ENCODE measurements around the gene ZFPM1.
A peak's percentile ranks its signal among the peaks of the same experiment; 100 is the strongest.

Gene ZFPM1

DNA sequence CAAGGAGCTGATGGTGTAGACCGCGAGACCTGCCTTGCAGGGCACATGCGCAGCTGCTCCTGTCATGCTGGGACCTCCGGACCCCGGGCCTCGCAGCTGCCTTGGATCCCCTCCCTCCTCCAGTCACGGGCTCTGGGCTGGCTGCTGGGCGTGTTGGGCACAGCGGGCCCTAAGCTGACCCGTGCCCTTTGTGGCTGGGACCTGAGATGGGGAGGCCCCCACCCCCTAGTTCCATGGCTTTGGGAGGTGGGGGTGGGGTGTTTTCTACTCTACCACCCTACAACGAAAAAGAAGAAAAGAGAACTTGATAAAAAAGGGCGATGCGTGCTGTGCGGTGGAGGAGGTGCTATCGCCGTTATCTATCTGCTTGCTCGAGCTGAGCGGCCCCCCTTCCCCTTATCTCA is 14.5 kb downstream of the ZFPM1 start:
- no peak for DNase-seq

DNA sequence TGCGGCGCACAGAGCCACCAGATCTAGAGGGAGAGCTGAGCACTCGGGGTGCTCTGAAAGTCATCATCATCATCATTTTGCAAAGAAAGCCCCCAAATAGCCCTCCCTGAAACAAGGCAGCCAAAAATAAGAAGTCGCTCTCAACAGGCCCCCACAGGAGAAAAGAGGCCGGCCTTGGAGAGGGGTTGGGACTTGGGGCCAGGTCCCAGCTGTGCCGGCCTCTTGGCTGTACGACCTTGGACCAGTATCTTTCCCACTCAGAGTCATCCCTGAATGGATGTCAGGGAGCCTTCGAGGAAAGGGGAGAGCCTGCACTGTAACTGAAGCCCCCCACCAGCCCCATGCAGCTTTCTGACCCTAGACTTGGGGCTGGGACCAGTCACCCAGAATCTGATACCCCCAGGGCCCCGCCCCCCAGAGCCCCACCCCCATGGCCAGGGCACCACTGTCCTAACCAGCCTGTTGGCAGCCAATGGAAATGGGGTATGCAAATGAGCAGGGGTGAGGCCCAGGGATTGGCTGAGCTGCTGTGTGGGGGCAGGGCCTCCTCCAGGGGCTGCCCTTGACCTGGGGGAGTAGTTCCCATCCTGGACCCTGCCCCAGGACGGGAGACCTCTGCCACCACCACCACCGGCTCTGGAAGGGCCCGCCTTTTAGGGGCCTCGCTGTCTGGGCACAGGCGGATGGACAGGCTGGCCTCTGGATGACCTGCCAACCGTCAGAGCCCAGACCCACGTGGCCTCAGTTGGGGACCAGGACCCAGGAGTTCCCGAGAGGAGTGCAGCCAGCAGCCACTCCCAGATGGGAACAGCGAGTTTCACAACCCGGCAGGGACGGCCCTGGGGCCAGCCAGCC is 15.4 kb downstream of the ZFPM1 start:
- DNase-seq, result peak in 1 of 2 donors; percentile 39

DNA sequence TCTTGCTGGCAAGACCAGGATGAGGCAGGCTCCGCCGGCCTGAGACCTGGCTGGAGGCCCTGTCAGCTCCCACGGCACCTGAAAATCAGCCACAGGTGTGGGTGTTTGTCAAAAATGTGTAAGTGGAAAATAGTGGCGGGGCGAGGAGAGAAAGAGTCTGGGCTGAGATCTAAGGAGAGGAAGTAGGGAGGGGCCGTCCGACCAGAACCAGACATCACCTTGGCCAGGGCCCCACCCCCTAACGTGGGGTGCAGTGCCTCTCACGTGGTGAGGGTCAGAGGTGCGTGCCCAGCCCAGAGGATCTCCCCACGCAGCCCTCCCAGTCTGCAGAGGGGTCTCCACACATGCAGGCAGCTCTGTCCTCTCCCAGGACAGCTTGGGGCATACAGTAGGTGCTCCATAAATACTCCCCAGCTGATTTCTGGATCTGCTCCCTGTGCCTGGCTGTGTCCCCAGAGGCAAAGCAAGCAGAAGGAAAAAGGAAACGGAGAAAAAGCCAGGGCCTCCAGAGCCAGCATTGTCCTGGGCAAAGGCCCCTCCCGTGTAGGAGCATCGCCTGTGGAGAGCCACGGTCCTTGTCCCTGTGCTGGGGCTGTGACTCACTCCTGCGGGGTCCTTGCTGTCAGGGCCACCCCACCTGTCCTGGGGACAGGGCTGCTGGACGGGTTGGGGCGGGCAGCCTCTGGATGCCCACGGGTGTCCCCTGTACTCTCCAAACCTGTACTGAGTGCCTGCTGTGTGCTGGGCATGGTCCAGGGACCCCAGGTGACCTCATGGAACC is 16.7 kb downstream of the ZFPM1 start:
- DNase-seq, result peak; percentile 66 to 70

DNA sequence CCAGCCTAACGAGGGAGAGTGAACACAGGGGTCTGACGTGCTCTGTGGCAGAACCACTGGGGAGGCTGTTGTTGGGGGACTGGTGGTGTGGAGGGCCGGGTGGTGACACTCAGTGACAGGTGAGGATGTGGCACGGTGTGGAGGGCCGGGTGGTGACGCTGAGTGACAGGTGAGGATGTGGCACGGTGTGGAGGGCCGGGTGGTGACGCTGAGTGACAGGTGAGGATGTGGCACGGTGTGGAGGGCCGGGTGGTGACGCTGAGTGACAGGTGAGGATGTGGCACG is 17.3 kb downstream of the ZFPM1 start:
- peak; percentile 61 to 62 for DNase-seq

DNA sequence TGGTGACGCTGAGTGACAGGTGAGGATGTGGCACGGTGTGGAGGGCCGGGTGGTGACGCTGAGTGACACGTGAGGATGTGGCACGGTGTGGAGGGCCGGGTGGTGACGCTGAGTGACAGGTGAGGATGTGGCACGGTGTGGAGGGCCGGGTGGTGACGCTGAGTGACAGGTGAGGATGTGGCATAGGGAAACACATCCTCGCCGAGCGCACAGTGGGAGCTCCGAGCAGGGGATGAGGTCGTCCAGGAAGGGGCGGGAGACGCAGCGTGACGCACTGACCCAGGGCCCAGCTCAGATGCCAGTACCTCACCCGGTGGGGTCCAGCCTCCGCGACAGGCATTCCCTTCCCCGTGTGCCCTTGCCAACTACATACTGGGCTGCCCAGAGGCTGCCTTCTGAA is 17.6 kb downstream of the ZFPM1 start:
- peak; percentile 54 to 64 for DNase-seq

DNA sequence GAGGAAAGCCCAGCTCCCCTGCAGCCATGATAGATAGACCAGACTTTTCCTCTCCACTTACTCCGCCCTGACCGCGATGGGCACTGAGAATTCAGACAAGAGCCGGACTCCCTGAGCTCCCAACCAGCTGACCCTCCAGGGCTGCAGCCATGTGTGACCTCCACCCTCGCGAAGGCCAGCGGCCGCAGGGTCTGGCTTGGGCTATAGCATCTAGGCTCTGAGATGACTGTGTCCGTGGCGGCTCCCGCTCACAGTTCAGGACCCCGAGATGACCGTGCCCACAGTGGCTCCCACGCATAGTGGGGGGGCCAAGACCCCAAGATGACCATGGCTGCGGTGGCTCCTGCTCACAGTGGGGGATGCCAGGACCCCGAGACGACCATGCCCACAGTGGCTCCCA is 18.0 kb downstream of the ZFPM1 start:
- DNase-seq, result no peak

DNA sequence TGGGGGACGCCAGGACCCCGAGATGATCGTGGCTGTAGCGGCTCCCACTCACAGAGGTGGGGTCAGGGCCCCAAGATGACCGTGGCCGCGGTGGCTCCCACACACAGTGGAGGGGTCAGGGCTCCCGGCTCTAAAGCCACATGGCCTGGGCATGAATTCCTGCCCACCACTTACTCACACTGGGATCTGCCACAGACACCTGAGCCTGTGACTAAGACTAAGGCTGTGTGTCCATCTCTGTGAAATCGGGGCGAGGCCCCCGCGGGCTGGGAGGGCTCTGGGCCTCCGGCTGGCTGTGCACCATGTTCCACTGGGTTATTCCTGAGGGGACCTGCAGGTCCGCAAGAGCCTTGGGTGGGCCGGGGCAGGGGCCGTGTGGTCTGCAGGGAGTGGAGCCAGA is 18.5 kb downstream of the ZFPM1 start:
- no peak for DNase-seq

DNA sequence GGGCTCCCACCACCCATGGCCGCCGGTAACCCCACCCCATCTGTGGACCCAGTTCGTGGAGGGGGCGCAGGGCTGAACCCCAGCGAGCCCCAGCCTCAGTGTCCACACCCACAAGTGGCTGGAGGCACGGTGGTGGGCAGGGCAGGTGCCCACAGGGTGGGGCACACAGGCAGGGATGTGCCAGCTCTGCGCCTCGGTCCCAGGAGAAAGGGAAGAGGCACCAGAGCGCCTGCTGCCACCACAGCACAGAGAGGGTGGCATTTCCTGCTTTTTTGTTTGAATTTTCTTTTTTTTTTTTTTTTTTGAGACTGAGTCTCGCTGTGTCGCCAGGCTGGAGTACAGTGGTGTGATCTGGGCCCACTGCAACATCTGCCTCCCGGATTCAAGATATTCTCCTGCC is 19.0 kb downstream of the ZFPM1 start:
- DNase-seq, result no peak

DNA sequence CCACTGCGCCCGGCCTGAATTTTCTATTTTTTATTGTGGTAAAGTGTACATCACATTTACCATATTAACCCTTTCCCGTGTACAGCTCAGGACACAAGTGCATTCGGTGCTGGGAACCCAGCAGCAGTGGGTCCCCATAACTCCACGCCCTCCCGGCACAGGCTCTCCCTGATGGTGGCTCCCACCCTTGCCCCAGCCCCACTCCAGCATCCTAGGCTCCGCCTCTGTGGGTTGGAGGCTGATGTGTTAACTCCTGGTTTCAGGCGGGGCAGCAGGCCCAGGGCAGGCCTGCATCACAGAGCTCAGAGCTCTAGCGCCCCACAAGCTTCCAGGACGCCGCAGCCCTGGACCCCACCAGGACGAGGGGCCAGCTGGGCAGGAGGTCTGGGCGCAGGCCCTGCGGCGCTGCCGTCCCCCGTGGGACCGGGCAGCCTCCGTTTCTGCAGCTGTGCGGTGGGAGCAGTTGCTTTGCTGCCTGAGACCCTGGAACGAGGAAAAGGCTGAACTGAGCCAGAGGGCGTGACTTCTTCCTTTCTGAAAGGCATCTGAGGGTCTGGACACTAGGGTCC is 19.6 kb downstream of the ZFPM1 start:
- no peak for DNase-seq

DNA sequence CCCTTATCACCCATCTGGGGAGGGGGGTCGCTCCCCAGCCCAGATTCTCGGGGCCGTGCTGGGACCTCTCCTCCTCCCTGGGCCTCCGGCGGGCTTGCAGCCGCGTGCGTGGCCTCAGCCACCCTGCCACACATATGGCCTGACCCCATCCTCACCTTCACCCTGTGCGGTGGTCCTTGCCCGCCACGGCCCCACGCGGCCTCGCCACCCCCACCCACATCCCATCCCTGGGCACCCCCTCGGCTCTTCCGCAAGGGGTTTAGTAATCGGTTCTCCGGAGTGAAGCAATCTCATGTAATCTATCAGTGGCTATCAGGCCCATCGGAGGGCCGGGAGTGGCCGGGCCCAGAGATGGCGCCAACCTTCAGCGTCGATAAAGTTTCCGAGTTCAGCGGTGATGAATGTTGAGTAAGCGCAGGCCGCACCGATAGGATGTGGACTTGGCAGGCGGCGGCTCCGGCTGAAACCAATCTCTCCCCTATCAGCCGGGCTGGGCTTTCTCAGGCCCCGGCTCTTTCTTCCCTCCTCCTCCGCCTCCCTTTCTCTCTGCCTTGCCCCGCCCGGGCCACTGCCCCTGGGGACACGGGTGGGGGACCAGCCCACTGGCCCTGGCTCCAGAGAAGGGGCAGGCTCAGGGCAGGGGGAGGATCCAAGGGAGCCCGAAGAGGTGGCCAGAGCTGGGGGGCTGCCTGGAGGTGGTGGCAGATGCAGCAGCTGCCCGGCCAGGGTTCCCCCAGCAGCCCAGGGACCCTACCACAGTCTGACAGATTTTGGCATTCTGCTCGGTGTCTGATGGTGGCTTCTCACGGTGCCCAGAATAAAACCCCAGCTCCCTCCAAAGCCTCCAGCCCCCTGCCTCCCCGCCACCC is 20.8 kb downstream of the ZFPM1 start:
- DNase-seq, result no peak

DNA sequence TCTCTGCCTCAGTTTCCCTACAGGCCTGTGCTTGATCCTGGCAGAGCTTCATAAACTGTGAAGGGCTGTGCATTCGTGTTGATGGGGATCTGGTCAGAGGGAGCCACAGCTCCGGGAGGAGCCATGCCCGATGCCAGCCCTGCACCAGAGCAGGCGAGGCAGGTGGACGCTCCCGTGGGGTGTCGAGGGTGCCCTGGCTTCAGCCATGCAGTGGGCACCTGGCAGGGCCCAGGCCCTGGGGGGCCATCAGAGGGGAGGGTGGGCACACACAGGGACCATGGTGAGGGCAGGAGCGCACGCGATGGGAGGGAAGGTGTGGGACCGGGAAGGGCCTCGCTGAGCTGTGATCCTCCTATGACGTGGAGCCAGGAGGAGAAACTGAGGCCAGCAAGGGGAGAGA is 22.0 kb downstream of the ZFPM1 start:
- DNase-seq, result no peak

DNA sequence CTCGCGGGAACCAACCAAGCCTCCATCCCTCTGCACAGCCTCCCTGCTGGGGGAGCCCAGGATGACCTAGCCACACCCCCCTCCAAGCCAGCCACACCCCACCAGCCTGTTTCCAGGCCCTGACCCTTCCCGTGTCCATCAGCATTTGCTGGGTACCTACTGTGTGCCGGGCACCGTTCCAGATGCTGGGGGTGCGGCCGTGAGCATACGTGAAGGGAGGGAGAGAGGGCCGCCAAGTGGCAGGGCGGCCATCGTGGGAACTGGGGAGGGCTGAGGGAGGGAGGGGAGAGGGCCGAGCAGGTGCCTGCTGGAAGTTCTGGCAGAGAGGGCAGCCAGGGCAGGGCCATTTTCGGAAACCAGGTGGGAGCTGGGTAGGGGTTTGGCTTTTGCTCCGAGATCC is 23.1 kb downstream of the ZFPM1 start:
- DNase-seq, result no peak

DNA sequence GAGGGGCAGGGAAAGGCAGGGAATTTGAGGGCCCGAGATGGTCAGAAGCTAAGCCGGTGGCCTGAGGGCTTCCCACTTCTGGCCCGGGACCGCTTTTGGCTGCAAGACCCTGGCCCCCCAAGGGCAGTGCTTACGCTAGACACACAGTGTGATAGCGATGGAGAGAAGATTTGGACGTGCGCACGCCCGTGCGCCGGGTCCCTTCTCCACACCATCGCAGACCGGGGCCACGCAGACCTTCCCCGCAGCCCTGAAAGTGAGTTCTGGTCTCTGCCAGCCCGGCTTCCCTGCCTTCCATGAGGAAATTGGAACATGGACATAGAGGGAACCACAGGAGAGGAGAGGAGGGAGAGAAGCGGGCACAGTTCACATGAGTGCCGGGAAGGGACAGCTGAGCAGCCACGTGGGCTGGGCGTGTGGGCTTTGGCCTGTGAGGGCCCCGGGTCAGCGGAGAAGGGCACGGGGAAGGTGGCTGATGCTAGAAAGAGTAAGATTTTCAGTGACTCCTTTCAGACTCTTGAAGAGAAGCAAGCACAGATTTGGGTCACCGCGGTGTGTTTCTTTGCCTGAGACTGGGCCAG is 23.8 kb downstream of the ZFPM1 start:
- no peak for DNase-seq

DNA sequence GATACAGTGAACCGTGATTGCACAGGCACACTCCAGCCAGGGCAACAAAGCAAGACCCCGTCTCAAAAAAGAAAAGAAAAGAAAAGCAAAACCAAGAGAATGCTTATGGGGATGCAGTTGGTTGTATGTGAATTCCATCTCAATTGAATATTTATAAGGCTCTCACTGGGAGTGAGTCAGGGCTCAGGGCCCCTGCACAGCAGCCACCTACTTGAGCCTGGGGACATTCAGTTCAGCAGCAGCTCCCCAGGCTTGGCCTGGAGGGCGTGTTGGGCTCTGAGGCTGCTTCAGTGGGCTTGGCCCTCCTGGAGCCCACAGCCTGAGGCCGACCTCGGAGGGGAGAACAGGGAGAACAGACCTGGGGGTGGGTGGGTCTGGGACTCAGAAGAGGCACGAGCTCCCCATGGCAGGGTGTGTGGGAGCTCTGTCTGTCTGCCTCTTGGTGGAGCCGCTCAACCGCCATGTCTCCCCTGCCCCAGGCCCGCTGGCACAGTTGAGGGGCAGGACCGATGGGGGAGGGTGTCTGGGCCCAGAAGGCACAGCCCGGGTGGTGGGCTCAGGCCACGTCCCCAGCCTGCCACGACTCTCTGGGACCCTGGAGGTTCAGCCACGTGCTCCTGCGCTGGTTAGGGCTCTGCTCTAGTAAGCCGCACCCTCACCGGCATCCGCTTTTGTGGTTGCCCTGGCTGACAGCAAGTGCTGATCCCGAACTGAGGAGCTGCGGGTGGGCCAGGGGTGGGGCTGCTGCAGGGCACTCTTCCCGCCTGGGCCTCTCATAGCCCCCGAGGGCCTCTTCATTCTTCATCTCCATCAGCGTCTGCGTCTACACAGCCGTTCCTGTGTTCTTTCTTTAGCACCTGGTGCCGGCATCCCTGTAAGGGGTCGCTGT is 24.8 kb downstream of the ZFPM1 start:
- peak; percentile 50 to 51 for DNase-seq

DNA sequence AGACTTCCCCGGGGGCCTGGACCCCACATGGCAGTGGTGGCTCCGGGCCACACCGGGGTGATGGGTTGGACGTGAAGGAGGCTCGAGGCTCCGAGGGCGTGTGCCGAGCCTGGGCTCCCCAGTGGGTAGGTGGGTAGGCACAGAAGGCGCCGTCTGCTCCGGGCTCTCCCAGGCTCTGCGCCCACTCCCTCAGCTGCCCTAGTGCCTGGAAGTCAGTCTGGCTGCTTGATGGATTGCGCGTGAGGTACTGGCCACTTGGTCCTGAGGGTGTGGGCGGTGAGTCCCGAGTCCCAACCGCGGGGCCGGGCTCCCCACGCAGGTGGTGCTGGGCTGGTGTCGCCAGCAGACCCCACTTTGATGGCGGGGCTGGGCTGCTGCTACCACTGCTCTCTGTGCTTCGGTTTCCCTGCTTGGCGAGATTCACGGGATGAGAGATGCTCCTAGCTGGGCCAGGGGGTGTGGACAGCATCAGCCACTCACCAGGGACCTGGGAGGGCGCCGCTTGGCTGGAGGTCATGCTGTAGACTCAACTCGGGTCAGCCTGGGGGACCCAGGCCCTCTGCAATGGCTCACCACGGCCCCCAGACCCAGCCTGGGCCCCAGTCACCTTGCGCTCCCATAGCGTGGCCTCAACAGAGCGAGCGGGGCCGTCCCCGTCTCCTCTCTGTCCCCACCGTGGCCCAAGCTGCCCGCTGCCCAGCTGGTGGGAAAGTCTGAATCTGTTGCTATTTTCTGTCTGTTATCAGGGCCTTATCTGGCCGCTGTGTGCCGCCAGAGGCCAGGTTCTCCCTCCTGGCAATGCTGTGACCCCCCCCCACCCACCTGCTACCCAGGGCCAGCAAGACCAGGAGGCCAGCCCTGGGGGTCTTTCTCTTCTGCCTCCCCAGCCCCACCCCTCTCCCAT is 26.1 kb downstream of the ZFPM1 start:
- no peak for DNase-seq

DNA sequence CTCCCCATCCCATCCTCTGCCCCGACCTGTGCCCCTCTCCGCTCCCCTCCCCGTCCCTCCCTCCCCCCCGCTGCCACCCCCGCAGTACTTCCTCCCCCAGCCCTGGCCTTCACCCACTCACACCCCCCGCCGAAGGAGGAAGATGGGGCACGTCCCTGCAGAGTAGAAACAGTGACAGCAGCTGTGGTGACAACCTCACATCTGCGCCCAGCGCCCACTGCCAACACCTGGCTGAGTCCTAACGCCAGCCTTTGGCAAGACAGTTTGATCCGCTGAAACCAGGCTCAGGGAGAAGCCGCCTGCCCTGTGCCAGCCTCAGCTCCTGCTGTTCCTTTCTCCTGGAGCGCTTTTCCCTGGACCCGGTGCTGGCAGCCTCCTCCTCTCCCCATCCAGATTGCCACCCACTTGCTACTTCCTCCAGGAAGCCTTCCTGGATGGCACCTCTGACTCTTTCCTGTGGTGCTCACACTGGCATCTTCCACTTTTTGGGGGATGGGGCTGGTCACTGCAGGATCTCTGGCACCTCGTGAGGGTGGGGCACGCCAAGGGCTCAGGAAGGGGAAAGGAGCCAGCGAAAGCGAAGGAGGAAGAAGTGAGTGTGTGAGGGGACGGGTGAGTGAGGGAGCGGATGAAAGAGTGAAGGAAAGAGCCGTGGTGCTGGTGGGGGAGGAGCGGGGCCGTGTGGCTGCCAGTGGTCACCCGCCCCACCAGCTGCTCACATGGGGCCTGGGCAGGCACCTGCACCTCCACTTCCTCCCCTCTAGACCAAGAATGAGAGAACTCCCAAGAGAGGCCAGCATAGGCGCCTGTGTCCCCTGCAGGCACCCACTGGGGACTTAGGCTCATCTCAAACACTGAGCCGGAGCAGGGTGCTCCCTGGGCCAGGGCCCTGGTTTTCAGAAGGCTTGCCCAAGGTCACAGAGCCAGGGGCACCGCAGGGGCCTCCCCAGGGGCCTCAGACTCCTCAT is 27.0 kb downstream of the ZFPM1 start:
- DNase-seq, result peak; percentile 48 to 68

DNA sequence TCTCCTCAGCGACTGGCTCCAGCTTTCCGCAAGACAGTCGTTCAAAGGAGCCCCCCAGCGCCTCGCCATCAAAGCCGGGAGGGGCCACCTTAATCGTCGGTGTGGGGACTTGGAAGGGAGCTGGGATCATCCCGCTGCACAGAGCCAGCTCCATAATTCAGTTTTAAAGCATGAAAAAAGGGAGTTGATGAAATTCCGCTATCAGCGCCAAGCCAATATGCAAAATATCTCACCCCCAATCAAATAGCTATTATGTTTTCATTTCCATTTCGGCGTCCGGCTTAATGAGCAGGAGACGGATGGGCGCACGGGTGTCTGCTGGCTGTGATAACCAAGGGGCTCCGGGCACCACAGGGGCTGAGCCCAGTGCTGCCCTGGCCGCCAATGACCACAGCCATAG is 27.7 kb downstream of the ZFPM1 start:
- DNase-seq, result no peak

DNA sequence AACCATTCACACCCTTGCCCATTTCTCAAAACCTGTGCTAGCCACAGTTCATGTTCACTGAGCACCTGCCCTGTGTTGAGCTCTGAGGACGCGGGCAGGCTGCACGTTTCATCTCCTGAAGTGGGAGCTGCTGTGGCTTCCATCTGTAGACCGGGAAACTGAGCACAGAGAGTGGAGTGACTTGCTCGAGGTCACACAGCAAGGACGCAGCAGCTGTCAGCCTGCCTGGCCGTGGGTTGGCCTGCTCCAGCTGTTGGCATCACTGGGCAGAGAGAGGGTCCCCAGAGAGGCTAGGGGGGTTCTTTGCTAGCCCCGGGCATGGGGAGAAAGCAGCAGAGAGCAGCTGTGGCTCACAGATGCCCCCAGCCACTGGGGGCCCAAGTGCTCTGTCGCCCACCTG is 28.8 kb downstream of the ZFPM1 start:
- no peak for DNase-seq

DNA sequence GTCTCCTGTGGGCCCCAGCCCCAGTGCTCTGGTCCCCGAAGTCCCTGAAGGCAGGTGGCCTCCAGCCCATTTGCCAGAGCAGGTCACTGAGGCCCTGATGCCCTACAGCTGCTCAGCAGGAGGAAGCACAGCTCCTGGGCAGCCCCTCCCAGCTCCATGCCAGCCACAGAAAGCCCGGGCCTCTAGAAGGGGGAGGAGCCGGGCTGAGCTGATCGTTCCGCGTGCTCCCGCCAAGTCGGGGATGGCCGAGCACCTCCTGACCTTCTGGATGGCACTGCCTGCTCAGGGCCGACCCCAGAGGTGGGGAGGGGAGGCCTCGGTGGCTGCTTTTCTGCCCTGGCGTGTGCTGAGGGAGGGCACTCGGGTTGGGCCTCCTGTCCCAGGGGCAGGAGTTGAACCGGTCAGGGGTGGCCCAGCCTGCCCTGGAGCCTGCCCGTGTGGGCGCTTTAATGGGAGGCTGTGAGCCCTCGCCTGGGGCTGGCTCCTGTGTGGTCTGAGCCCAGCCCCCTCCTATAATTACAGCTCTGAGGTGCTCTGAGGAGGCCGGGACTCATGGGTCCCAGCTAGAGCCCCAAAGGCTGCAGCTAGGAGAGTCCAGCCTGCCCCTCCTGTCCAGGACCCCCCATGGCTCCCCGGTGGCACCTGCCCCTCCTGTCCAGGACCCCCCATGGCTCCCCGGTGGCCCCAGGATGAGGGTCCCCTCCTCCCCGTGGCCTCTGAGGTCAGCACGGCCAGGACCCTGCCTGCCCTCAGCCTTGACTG is 29.7 kb downstream of the ZFPM1 start:
- DNase-seq, result no peak
